NB4 (cell line): ENCODE measurements around the gene UMOD.
"Not testable (repeated sequence)": the region's sequence is repeated elsewhere in the genome, so short reads cannot be mapped to it uniquely, and the experiment has no call there.

Source experiments
- DNase-seq: peaks from one replicate; pipeline ENCODE4 v3.0.0; 2010; ENCODE audit warnings: low read depth
- H3K4me3 ChIP-seq: one replicate; pipeline ENCODE4 v1.5.1; 2011; ENCODE audit warnings: mild to moderate bottlenecking, low read depth, low read length, moderate library complexity
- MYC ChIP-seq: IDR thresholded peaks from 2 replicates; pipeline ENCODE4 v1.6.1; 2011; ENCODE audit warnings: low read depth, low read length
- POLR2A ChIP-seq: IDR thresholded peaks from 2 replicates; pipeline ENCODE4 v1.6.1; 2011; ENCODE audit warnings: mild to moderate bottlenecking; ENCODE audit not compliant: insufficient read length; ENCODE audit errors: extremely low read depth
- TF ChIP-seq, protein P1 (sequence below): IDR thresholded peaks from one replicate; pipeline ENCODE4 v1.5.1; 2012; ENCODE audit warnings: low read depth, low read length
- TF ChIP-seq, protein P2 (sequence below): IDR thresholded peaks from 2 replicates; pipeline ENCODE4 v1.6.1; 2011; ENCODE audit warnings: low read depth, low read length

Gene UMOD

DNA sequence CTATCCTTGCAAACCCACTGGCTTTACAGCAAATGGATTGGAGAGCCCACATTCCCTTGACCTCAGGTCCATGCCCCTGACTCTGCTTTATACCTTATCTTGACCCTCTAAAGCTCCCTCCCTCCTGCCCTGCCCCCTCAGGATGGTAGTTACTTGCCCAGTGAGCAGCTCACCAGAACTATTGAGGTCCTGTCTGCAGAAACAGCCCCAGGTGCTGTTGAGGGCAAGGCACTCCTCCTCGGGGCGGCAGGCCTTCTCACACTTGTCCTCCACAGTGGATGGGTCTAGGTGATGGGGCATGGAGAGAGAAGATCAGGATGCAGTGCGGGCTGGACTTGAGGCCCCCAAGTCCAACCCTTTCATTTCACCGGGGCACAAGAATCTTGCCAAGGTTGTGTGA lies 29.8 kb downstream of the UMOD start:
- no peak overlapping the region for H3K4me3 ChIP-seq
- no peak for TF ChIP-seq MYC
- no peak for TF ChIP-seq POLR2A
- TF ChIP-seq, protein P1, sequence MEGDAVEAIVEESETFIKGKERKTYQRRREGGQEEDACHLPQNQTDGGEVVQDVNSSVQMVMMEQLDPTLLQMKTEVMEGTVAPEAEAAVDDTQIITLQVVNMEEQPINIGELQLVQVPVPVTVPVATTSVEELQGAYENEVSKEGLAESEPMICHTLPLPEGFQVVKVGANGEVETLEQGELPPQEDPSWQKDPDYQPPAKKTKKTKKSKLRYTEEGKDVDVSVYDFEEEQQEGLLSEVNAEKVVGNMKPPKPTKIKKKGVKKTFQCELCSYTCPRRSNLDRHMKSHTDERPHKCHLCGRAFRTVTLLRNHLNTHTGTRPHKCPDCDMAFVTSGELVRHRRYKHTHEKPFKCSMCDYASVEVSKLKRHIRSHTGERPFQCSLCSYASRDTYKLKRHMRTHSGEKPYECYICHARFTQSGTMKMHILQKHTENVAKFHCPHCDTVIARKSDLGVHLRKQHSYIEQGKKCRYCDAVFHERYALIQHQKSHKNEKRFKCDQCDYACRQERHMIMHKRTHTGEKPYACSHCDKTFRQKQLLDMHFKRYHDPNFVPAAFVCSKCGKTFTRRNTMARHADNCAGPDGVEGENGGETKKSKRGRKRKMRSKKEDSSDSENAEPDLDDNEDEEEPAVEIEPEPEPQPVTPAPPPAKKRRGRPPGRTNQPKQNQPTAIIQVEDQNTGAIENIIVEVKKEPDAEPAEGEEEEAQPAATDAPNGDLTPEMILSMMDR, result no peak
- TF ChIP-seq, protein P2, sequence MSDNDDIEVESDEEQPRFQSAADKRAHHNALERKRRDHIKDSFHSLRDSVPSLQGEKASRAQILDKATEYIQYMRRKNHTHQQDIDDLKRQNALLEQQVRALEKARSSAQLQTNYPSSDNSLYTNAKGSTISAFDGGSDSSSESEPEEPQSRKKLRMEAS, result no peak
- DNase-seq, result no peak

GRCh38 chr16:20321671-20322070 lies 30.8 kb downstream of the UMOD start:
- TF ChIP-seq, protein P1, result no peak
- no peak for DNase-seq
- no peak overlapping the region for H3K4me3 ChIP-seq

GRCh38 chr16:20321051-20321450 lies 31.5 kb downstream of the UMOD start:
- not testable (repeated sequence) for DNase-seq, H3K4me3 ChIP-seq

- H3K4me3 ChIP-seq, result no peak overlapping the region
- TF ChIP-seq, protein P1, result no peak
- no peak for TF ChIP-seq POLR2A
- TF ChIP-seq MYC, result no peak
- TF ChIP-seq, protein P2, result no peak
- no peak for DNase-seq
Measured at GRCh38 chr16:20320592-20320991, 31.9 kb downstream of the UMOD start.

- DNase-seq, result no peak
- TF ChIP-seq POLR2A (no peak), MYC (no peak)
- TF ChIP-seq, protein P1, result no peak
- TF ChIP-seq, protein P2, result no peak
- no peak overlapping the region for H3K4me3 ChIP-seq
Measured at GRCh38 chr16:20320178-20320577, 32.3 kb downstream of the UMOD start.

DNA sequence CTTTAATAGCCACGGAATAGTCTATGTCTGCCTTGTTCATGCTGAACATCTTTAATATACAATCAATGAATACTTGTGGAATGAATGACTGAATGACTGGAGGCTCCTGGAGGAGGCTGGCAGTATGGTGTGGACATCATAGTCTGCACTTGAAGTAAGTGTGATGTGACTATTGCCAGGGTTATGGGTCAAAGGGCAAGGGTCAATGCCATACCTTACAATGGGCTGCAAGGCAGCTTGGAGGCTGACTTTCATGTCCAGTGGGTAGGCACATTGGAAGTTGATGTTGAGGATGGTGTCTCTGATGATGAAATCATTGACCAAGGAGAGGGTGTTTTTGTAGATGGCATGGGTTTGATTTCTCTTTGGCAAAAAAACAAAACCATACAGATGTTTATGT lies 33.1 kb downstream of the UMOD start:
- no peak for DNase-seq
- no peak overlapping the region for H3K4me3 ChIP-seq
- TF ChIP-seq POLR2A (no peak), MYC (no peak)
- TF ChIP-seq, protein P2, result no peak
- TF ChIP-seq, protein P1, result no peak

DNA sequence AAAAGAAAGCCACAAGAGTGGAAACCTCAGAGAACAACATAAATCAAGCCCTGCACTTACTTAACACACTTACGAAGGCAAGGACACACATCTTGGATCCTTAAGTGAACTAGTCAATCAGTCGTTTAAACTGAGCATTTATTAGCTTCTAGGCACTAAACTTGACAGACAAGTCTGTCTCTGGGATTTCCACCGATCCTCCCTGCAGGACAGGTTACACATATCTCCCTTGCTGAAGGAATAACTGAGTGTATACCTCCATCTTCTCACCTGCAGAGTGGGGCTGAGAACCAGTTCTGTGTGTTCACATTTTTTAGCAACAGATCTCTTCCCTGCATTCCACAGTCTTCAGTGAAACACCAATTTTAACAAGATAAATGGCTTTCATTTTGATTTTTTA lies 34.1 kb downstream of the UMOD start:
- no peak for TF ChIP-seq POLR2A
- TF ChIP-seq, protein P2, result no peak
- no peak for DNase-seq

More for the DNA sequence above, 34.1 kb downstream of the UMOD start:
- no peak overlapping the region for H3K4me3 ChIP-seq
